NCI-H748 treated with DMSO at 0.1 percent for 48 hours (cell line): ENCODE measurements around the gene QKI.
A peak's percentile ranks its signal among the peaks of the same experiment; 100 is the strongest.

Experiments used
- DNase-seq: peaks from one replicate; lab custom pipeline; 2025; lab: John Stamatoyannopoulos, UW

Gene QKI

DNA sequence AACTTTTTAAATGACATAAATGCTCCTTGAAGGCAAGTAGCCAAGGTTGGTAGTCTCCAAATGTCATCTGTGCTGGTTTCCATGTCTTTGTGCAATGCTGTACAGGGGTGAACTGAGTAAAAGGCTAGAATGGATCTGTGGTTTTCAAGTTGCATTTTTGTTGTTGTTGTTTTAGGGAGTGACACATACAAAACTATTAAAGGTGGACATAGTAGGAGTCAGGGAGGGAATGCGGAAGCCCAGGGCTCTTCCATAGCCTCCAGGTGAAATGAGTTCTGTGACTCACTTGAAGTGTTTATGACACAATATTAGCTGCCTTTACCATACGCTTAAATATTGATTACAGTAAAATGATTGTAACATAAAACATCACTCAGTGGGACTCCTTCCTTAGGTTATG lies 22.5 kb upstream of the QKI start:
- DNase-seq, result no peak

DNA sequence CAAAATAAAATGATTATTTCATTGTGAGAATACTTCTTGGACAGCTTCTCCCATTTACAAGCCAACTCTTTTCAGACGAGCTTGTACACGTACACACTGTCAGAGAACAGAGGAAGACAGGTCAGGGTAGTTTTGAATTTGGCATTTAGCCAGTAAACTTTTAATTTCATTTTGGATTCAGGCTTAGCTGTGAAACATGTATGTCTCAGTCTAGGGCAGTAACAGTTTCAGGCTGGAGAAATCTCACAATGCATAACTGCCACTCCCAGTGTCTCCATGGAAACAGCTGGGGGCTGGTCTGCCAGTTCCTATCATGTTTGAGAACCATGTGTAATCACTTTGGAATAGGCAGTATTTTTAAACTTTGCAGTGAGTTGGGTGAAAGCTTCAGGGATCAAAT lies 22.0 kb upstream of the QKI start:
- DNase-seq, result no peak

DNA sequence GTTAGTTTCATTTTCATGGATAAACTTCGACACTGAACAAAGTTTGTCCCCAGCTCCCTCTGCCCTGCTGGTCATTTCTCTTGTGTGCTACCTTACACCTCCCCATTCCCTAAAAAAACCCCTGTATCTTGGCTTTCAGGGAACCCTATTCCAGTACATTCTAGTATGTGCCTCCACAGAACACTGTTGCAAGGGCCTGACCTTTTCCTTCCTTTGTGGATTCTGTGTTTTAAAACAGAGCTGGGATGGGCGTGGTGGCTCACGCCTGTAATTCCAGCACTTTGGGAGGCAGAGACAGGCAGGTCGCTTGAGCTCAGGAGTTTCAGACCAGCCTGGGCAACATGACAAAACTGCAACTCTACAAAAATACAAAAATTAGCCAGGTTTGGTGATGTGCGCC lies 20.6 kb upstream of the QKI start:
- no peak for DNase-seq

DNA sequence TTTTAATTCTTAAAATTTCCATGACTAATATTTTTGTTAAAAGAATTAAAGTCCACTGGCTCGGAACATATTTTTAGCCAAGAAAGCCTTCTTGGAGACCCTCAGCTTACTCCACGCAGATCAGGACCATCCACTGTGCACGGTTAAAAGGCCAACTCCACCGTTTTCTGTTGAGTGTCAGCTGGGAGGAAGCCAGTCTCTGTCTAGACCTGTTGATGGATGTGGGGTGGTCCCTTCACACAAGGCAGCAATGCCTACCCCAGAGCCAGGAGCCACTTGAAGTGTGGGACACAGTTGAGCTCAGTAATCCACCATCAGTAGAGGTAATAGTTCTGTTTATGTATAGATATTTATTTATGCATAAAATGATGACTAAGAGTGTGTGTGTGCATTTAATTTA lies 19.9 kb upstream of the QKI start:
- no peak for DNase-seq

DNA sequence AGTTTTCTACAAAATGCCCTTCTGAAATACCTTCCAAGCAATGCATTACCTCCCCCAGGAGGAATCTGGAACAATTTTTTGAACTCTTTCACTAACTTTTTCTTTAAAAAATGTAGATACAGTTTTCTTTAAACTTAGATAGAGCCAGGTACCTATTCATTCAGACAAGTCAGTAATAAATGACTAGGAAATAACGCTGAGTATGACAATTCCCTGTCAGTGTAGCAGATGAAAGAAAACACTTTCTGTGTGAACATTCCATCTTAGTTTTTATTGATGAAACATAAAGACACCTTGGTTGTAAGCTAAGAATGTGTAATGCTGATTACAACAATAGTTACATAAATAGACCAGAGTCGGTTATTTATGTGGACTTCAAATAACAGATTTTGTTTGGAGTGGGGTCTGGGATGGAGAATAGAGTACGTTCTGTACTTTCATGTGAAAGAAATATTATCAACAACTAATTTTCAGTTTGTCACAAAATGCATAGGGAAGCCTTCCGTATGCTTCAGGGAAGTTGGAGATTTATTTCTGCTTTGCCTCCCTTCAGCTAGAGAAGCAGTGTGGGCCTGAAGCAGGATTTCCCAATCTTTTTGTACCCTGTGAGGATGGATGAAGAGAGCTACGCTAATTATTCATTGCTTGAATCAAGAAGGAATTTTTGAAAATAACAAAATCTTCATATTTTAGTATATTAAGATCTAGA lies 19.2 kb upstream of the QKI start:
- no peak for DNase-seq

DNA sequence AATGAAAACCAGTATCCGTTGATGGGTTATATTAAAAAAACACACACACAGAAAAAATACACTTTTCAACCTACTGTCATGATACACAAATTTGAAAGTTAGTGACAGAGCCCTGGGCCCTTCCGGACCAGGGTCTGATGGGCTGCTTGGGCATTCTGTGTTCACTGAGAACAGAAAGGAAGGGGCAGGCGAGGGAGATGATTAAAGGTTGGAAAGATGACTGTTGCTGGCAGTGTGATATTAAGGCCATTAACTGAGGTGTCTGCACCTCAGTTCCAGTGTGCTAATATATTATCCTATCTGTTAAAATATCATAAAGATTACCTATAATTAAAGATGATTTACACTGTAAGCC lies 18.7 kb upstream of the QKI start:
- no peak for DNase-seq

DNA sequence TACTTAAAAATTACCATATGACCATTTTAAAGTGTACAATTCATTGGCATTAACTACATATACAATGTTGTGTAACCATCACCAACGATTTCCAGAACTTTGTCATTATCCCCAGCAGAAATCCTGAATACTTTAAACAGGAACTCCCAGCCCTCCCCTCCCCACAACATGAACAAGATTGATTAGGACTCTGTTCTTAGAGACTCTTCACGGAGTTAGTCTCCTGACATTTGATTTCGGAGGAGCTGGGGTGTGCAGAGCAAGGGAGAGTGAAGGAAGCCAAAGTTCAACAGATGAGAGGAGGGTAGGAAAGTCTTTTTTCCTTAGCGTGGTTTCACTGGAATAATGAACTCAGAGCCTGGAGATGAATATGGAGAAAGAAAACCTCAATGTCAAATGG lies 17.2 kb upstream of the QKI start:
- DNase-seq, result no peak

DNA sequence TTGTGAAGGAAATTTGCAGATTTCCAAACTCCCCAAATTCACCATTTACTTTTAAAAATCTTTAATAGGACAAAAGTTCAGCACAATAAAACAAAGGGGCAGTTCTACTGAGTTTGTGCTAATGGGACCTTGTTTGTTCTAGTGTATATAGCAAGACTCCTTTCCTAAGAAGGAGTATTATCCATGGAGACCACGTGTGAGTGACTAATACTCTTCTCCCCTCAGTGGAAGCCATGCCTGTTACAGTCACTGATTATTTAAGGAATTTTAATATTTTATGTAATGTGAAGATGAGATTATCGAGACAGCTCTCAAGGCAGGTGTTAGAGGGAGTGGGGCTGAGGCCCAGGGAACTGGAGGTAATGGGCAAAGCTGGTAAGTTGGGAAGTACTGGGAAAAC lies 16.4 kb upstream of the QKI start:
- DNase-seq, result no peak

DNA sequence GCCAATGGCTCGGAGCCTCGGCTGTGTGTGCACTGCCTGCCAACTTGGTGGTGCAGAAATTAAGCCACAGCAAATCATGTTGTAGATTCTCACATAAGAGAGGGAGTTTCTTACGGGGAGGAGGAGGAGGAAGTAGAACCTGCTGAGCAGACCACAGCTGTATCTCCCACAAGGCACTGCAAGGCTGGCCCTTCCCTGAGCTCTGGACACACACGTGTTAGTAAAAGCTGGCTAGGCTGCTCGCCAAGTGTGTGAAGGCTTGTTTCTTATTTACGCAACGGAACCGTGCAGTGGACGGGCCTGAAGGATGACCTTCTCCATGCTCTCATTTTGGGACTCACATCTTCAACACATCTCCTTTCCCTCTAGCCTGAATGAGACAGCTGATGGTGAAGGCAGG lies 15.7 kb upstream of the QKI start:
- DNase-seq, result no peak

DNA sequence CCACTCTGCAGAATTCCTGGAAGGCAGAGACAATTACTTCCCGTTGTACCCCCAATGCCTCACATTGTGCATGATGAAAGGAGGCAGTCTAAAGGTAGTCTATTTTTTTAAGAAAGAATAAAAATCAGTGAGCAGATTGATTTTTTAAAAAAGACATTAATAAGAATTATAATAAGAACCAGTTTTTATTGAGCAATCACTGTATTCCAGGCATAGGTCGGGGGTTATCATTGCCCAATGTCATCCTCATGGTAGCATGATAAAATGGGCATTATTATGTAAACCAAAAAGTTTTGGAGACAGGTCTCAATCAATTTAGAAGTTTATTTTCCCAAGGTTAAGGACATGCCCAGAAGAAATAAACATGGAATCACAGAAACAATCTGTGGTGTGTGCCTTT lies 14.0 kb upstream of the QKI start:
- no peak for DNase-seq

DNA sequence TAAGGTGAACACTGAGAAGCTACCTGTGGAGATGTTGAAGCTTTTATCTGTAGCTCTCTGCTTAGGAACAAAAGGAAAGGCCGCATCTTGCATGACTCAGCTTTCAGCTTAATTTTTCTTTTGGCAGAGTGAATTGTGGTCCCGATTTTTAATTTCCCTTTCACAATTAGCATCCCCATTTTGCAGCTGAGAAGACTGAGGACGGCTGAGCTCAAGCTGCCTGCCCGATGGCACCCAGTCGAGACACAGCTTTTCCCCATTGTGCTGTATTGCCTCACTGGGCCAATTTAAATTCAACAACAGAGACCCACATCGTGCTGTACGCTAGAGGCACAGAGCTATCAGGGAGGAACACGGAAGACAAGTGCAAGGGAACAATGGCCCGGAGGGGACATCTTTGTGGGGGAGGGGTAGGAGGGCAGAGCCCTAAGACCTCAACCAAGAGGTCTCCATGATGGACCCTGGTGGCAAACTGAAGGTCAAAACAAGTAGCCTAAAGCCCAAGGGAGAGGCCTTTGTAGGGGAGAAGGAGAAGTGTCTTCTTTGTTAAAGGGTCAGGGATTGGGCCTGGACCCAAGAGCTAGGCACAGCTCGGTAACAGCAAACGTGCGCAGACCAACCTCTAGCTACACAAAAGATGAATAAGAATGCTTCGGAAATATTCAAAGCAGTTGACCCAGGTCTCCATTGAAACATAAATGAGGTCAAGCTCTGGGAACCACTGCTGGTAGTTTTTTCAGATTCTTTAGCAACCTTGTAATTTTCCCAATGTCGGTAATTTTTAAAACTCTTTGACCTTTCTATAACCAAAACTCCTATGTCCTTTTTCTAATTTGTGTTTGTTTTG lies 13.3 kb upstream of the QKI start:
- DNase-seq, result no peak

DNA sequence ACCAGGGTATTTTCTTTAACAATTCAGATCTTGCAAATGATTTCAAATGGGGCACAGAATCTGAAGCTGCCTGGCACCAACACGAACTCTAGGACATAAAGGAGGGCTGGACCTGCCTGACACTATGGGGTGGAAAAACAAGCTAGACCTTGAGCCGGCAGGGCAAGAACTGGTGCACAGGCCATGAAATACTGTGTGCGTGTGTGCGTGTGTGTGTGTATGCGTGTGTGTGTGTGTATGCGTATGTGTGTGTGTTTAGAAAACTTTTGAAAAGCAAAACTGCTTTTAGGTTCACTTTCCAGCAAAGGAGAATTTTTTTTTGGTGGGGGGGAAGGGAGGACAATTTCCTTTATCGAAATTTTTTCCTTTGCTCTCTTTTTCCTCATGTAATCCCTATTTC lies 11.9 kb upstream of the QKI start:
- DNase-seq, result no peak

DNA sequence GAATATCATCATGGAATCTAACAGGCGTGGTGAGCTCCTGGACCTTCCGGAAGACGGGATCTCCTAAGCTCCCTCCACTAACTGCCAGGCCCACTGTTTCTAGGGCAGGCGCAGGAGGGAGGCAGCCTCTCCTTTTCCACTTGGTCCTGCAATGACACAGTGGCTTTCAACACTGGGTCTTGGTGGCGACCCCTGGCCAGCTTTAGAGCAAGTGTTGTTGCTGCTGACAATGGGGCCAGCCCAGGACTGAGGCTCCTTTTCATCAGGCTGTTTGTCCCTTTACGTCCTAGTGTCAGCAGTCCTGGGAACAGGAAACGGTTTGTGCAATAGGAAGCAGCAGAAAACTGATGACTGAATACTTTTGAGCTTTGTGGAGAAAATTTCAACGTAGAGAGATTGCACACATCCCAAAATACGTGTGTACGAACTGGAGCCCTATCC lies 9.7 kb upstream of the QKI start:
- DNase-seq, result no peak

DNA sequence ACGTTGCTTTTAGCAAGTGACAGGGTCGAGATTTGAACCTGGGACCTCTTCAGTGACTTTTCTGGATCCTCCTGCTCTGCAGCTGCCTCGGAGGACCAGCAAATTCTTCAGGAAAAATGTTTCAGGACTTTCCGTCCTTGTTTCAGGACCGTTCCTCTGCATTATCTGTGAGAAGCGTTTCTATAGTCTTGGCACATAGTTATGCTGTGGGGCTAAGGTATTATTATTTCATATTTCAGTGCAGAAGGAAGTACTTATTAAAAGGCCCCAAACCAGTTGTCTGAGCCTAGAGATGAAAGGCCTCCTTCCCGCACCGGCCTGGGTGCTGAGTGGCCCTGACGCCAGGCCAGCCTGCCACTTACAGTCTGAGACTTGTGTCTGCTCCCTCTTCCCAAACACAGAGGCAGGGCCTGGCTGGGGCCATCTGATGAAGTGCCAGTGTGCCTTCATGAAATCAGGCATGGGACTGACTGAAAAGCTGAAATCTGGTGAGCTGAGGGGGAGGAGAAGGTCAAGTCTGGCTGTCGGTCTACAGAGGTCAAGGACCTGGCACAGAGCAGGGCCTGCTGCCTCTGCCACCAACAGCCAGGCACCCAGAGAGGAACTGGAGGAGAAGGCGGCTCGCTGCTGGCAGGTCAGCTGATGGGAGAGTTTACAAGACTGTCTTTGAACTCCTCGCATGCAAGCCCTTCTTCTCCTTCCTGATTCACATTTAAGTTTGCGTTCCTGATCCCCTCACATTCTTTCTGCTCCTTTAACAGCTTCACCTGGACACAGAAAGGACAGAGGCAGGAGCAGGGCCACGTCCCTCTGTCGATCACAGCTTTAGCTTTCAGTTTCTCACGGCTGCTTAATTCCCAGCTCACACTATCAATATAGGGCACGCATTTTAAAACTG lies 8.9 kb upstream of the QKI start:
- DNase-seq, result no peak

DNA sequence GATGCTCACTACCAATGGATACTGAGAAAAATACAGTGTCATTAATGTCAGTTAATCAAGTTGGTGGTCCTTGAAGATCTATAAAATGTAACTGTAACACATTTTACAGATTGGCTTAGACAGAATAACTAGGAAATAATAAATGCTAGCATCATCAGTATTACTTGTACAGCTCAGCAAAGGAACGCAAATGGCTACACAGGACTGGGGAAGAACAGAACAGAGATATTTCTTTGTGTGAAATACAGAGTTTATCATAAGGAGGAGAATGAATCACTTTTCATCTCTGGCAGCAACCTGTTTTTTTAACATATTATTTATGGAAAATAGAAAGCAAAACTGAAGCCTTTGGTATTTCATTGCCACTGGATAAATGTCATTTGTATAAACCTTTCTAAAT lies 8.2 kb upstream of the QKI start:
- DNase-seq, result no peak

DNA sequence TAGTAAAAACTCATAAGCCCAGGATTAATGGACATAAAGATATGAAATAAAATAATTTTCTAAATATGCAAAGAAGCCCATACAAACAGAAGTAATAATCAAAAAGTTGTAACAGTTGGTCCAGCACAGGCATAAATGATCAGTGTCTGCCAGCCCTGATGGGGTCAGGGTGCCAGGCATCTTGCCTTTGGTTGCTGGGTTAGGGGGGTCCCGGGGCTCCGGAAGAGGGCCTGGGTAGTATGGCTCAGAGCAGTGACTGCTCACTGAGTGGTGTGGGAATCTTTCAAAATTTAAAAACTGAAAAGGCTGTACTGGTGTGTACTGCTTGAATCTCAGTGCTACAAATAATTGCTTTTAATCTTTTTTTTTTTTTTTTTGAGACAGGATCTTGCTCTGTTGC lies 7.7 kb upstream of the QKI start:
- DNase-seq, result no peak

DNA sequence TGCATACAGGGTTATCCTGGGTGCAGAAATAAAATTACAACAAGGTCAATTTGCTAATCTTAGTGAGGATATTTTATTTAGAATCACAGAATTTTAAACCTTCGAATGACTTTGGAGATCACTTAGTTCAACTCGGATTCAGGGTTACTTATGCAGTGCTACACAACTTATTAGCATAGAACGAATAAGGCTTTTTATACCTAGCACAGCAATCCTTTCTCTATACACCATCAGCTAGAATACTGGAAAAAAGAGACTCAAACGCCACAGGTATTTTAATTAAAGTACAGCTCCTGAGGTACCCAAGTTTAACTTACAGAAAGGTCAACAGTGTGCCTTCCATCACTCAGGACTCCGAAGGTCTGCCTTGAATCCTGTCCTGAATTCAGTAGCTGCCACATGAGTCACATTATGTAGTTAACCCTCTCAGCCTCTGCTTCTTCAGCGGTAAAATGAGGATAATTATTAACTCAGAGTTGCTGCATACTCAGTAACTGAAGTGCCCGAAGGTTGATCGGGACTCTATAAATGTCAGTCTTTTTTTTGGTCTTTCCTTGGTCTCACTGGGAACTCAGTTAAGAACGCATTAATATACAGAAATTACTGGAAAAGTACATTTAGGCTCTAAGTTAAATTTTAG lies 6.0 kb upstream of the QKI start:
- DNase-seq, result no peak

DNA sequence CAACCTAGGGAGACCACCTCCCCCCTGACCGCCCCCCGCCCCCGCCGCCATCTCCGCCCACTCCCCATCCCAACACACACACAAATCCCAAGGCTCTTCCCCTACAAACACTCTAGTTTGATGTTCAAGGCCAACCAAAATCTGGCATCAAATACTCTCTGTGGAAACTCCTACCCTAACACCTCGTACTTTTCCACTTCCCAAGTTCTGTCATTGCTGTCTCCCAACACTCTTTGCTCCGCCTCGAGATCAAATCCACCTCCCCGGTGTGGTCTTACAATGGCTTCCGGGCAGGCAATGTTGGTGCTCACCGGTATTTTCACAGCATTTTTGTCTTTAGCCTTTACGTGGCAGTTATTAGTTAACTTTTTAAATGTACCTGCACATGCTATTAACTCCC lies 4.8 kb upstream of the QKI start:
- no peak for DNase-seq

DNA sequence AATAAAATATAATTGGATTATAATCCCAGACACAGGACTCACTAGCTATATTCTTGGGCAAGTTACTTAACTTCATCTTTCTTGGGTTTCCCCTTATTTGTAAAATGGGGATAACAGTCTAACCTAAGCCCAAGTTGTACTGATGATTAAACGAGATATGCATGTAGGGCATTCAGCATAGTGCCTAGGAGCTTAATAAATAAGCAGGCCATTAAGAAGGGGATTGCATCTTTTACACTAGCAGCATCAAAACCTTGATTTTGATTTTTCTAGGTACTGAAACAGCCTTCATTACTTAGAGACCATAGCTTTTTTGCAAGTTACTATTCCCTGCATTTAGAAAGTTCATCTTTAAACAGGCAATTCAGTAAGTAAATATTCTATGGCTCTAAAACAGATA lies 2.2 kb upstream of the QKI start:
- DNase-seq, result no peak

DNA sequence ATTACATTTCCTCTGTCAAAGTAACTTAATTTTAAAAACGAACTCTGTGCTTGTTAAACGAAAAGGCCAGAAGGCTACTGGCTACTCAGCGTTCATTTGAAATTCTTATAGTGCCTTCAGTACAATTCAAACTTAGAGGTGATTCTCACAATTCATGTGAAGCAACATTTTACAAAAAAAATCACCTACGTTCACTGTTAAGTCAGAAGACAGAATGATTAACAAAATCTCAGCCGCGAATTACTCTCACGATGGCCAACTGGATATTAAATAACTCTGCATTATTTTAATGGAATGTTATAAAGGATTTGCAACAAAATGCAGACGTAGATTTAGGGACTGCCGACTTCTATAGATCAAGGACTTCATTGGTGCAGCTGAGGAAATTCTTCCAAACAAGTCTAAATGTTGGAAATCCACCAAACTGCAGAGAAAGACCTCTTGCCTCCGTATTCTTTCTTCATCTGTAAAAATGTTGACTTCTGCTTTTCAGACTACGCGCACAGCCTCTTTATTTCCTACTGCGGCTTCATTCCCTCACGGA lies 1.6 kb upstream of the QKI start:
- DNase-seq, result no peak

DNA sequence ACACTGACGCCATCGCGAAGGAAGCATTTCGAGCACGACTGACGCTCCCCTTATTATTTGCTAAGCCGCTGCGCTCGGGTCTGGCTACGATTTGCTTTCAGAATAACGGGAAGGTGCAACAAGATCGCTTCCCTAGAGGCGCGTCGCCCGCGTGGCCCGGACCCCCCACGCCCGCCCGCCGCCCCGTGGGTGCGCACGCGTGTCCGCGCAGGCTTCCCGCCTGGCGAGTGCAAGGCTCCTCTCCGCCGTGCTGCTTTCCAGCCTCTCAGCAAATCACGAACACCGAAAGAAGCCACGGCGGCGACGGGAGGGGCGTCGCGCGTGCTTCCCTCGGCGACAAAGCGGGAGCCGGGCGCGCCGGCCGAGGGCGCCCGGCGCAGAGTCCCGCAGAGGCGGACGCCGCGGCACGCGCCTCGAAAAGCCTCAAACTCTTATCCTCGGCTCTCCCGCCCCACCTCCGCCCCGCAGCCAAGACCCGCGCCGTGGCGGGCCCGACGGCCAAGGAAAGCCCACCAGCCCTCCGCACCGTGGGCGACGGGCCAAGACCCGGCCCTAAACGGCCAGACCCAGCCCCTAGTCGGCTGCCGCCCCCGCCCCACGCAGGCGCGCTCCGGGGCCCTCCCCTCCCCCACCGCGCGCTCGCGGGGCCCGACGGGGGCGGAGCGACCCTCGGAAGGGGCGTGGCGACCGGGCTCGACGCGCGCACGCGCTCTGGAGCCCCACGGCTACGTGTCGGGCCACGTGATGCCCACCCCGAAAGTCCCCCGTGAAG lies 987 bp upstream of the QKI start:
- peak; percentile 58 for DNase-seq
